ENCODE results near the gene BIN1. TPM values are rescaled to one million over a fixed set of nuclear protein-coding genes. Genes with fewer than 3 reads are reported as not detected.

BIN1 gene
- total and polyA plus RNA-seq, 2 of the 4 experiments (the other 2 are of a cell fraction): 18.1 to 25.7 TPM

GRCh38 chr2:127052057-127052770, 54.7 kb downstream of the BIN1 start:
- Histone ChIP-seq H2AK5ac (ENCODE audit: low read depth, low read length) (no peak overlapping the region), H3K14ac (replicated peaks; ENCODE audit: low read depth, low read length) (no peak overlapping the region), H4K5ac (ENCODE audit: low read depth, low read length) (no peak overlapping the region), H2AFZ (replicated peaks; ENCODE audit: low read length, poor library complexity) (no peak overlapping the region), H4K20me1 (ENCODE audit: insufficient read depth, low read length) (no peaks in the 10 kb centered on the region; the same call in 1 of the 2 replicates), H2AK9ac (replicated peaks; ENCODE audit: low read depth, low read length, poor library complexity) (no peak overlapping the region), H3K9ac (ENCODE audit: low read depth, low read length) (no peak overlapping the region), H3K27me3 (ENCODE audit: control insufficient read depth, insufficient read depth, low read length) (no peaks in the 10 kb centered on the region), H3K9me3 (ENCODE audit: control insufficient read depth, insufficient read depth, low read length) (no peaks in the 10 kb centered on the region), H2BK20ac (ENCODE audit: low read depth, low read length) (no peak overlapping the region), H3K36me3 (ENCODE audit: control insufficient read depth, insufficient read depth, low read length) (peaks cover 9% of the 10 kb centered on the region), H3K4ac (ENCODE audit: low read depth, low read length) (no peak overlapping the region), H3K4me1 (ENCODE audit: control insufficient read depth, insufficient read depth, low read length) (peaks cover 2% of the 10 kb centered on the region; the same call in 1 of the 2 replicates), H3K27ac (ENCODE audit: insufficient read depth, low read length) (no peak overlapping the region), H2BK15ac (ENCODE audit: low read depth, low read length) (no peak overlapping the region), H3K4me2 (ENCODE audit: low read depth, low read length) (no peak overlapping the region), H4K91ac (ENCODE audit: insufficient read depth, low read depth, low read length) (no peak overlapping the region), H3K56ac (ENCODE audit: extremely low read depth, insufficient read depth, low read length) (no peak overlapping the region), H3K18ac (ENCODE audit: low read depth, low read length) (no peak overlapping the region), H3K23ac (ENCODE audit: low read depth, low read length) (no peak overlapping the region), H3K4me3 (ENCODE audit: insufficient read depth, low read depth, low read length) (no peak overlapping the region), H2BK5ac (ENCODE audit: low read depth, low read length, poor library complexity, severe bottlenecking) (no peak overlapping the region), H3K9me1 (ENCODE audit: insufficient read depth, low read length) (no peaks in the 10 kb centered on the region), H2BK120ac (ENCODE audit: low read depth, low read length) (no peak overlapping the region), H3K79me1 (ENCODE audit: low read depth in 1 of 2, low read length in 2 of 2) (no peaks in the 10 kb centered on the region), H4K8ac (ENCODE audit: low read depth in 2 of 2, low read length in 2 of 2) (no peak overlapping the region)
- dilution Hi-C loops (cut with HindIII; ENCODE audit: low sequenced_read_pairs, unreplicated experiment) (no loop called here), intact Hi-C loops (cut with micrococcal nuclease) (loop anchor here (10.0 kb wide), 2 partner anchors 167 to 397 kb away; partner anchors contain the start of gene GYPC), in situ Hi-C loops (cut with MboI; ENCODE audit: low sequenced_read_pairs) (no loop called here)
- ChIA-PET CTCF (no interaction called here), POLR2A (ENCODE audit: unreplicated experiment) (no interaction called here)
- BruUV-seq (replicated peaks): no TSS peak
- 97% methylated on average over 5 of the region's 24 CpGs; no CpG with 5 or more reads in 1 of the 2 experiments for WGBS, 2 experiments (ENCODE audit: extremely low coverage in 2 of 2, insufficient read length in 1 of 2)
- TF ChIP-seq RCOR1 (IDR thresholded peaks at IDR 0.05; ENCODE audit: insufficient replicate concordance, low read length) (no peak), FOS (IDR thresholded peaks at IDR 0.05; ENCODE audit: low read depth, low read length) (no peak), MAFK (IDR thresholded peaks at IDR 0.05; ENCODE audit: low read depth, low read length) (no peak), ELK1 (IDR thresholded peaks at IDR 0.05; ENCODE audit: borderline replicate concordance, low read depth, low read length) (no peak), BHLHE40 (IDR thresholded peaks at IDR 0.05; ENCODE audit: low read depth, low read length) (no peak), RFX5 (IDR thresholded peaks at IDR 0.05; ENCODE audit: low read depth, low read length) (no peak), MAZ (IDR thresholded peaks at IDR 0.05; ENCODE audit: borderline replicate concordance, low read depth, low read length) (no peak), MXI1 (IDR thresholded peaks at IDR 0.05; ENCODE audit: borderline replicate concordance, low read depth, low read length) (no peak), SMC3 (IDR thresholded peaks at IDR 0.05; ENCODE audit: low read depth, low read length) (no peak), USF2 (IDR thresholded peaks at IDR 0.05; ENCODE audit: low read depth, low read length) (no peak), NFE2L2 (IDR thresholded peaks at IDR 0.05; ENCODE audit: low read depth, low read length) (no peak), CHD1 (IDR thresholded peaks at IDR 0.05; ENCODE audit: low read depth, low read length) (no peak), CEBPB (IDR thresholded peaks at IDR 0.05; ENCODE audit: low read depth, low read length) (no peak), CTCF (conservative IDR thresholded peaks at IDR 0.05; ENCODE audit: low read depth, low read length) (no peak), RAD21 (IDR thresholded peaks at IDR 0.05; ENCODE audit: low read length) (no peak), POLR2A (IDR thresholded peaks at IDR 0.05; ENCODE audit: low read depth, low read length) (no peak)
- no peak for DNase-seq
- no peak for ATAC-seq (ENCODE audit: low read depth)

Measured in IMR-90 (cell line).